ENCODE data around the gene IL26.
"Not testable (repeated sequence)": the region's sequence is repeated elsewhere in the genome, so short reads cannot be mapped to it uniquely, and the experiment has no call there.

IL26 gene

DNA sequence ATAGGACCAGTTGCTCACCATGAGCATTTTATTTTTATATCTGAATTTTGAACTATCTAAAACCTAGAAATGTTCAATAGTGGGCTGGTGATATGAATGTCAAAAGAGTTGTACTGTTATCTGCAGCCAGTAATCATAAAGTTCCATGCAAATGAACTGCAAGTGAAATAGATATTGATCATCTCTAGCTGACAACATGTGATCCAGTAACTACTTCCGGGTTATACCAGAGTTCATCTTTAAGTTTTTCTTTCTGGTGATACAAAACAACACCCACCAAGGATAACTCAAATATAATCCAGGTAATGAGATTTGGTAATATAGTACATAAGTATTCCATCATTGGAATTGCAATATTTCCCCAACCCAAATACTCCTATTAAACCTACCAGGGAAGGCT is 4.1 kb downstream of the IL26 start:
- H4K8ac ChIP-seq (ENCODE audit: low read depth, low read length): no peak overlapping the region
- H2BK12ac ChIP-seq (ENCODE audit: low read length): no peak overlapping the region
- no peak overlapping the region for H2BK5ac ChIP-seq (ENCODE audit: low read length)
- no peaks in the 10 kb centered on the region for H3K79me1 ChIP-seq (ENCODE audit: low read depth, low read length)
- H2AK5ac ChIP-seq (ENCODE audit: low read depth, low read length): no peak overlapping the region
- no peaks in the 10 kb centered on the region for H3K36me3 ChIP-seq (replicated peaks in 1 of 2; ENCODE audit: control insufficient read depth in 2 of 2, insufficient read depth in 2 of 2, low read length in 2 of 2)
- no peak overlapping the region for H3K23ac ChIP-seq (ENCODE audit: low read depth, low read length, poor library complexity)
- H3K4me1 ChIP-seq (ENCODE audit: control insufficient read depth in 2 of 2, insufficient read depth in 1 of 2, low read depth in 1 of 2, low read length in 2 of 2): no peaks in the 10 kb centered on the region
- H3K9me3 ChIP-seq (replicated peaks in 1 of 2; ENCODE audit: control insufficient read depth in 2 of 2, insufficient read depth in 1 of 2, low read depth in 1 of 2, low read length in 2 of 2): no peaks in the 10 kb centered on the region
- no peak overlapping the region for H2BK120ac ChIP-seq (ENCODE audit: low read depth, low read length)
- no peak overlapping the region for H3K18ac ChIP-seq (ENCODE audit: low read length)
- H3K27me3 ChIP-seq (ENCODE audit: control insufficient read depth in 3 of 3, insufficient read depth in 3 of 3, low read depth in 1 of 3, low read length in 3 of 3): no peaks in the 10 kb centered on the region
- no peak overlapping the region for H4K91ac ChIP-seq (ENCODE audit: low read depth, low read length, poor library complexity)
- no peak overlapping the region for H3K4ac ChIP-seq (ENCODE audit: low read length)
- no peak overlapping the region for H3K14ac ChIP-seq (ENCODE audit: low read length)
- H3K4me2 ChIP-seq (ENCODE audit: insufficient read depth, low read length, poor library complexity, severe bottlenecking): no peak overlapping the region
- no CpG with 5 or more reads among the region's 1 CpG for WGBS, 2 donors (ENCODE audit: extremely low coverage in 2 of 2, insufficient read length in 2 of 2, insufficient replicate concordance in 1 of 2)
- H3K9ac ChIP-seq (ENCODE audit: low read depth, low read length, poor library complexity): no peak overlapping the region
- H3K4me3 ChIP-seq (ENCODE audit: low read length in 2 of 2): no peak overlapping the region
- no peak for DNase-seq (ENCODE audit: low spot score)
- no peak overlapping the region for H2AFZ ChIP-seq (ENCODE audit: low read length)
- H3K27ac ChIP-seq (replicated peaks; ENCODE audit: low read length): no peak overlapping the region
- H2BK15ac ChIP-seq (ENCODE audit: low read length): no peak overlapping the region

DNA sequence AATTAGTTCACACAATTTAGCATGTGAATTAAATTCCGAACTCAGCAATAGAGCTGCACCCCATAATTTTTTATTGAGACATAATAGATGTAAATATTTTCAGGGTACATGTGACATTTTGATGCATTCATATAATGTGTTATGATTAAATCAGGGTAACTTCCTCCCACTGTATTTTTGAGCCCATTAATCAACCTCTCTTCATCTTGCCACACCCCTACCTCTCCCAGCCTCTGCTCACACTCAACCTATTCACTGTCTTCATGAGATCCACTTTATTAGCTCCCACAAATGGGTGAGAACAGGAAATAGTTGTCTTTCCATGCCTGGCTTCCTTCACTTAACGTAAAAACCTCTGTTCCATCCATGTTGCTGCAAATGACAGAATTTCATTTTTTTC is 14.7 kb downstream of the IL26 start:
- WGBS, 2 donors (ENCODE audit: extremely low coverage in 2 of 2, insufficient read length in 2 of 2, insufficient replicate concordance in 1 of 2): no CpG with 5 or more reads among the region's 2 CpGs

DNA sequence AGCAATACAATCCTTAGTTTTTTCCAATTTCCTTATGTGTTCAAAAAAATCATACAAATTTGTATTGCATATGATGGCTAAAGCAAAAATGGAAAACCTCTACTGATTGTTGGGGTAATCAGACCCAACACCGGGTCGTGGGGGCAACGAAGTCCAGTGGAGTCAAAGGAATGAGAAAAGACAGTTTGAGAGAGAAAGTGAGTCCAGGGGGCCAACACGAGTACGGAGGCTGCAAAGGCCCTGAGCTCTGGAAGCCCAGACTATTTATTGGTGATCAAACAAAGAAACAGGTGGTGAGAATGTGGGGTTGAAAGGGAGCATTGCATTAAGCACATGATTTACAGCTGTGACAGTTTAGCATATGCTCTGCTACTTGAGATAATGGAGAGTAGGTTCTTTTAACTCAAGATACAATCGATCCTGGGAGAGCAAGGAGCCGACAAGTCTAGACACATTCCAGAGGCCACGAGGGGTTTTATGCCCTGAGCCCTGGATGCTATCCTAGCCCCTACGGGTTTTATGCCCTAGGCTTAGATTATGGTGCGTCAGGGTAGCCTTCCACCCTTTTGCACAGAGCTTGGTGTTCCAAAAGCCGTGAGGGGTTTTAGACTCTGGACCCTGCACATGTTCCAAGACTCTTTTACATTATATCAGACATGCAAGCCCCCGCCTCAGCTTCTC is 16.4 kb downstream of the IL26 start:
- H3K23ac ChIP-seq (ENCODE audit: low read depth, low read length, poor library complexity); H4K91ac ChIP-seq (ENCODE audit: low read depth, low read length, poor library complexity); H3K9me3 ChIP-seq (replicated peaks in 1 of 2; ENCODE audit: control insufficient read depth in 2 of 2, insufficient read depth in 1 of 2, low read depth in 1 of 2, low read length in 2 of 2); H3K36me3 ChIP-seq (replicated peaks in 1 of 2; ENCODE audit: control insufficient read depth in 2 of 2, insufficient read depth in 2 of 2, low read length in 2 of 2); H2BK12ac ChIP-seq (ENCODE audit: low read length); H3K4me1 ChIP-seq (ENCODE audit: control insufficient read depth in 2 of 2, insufficient read depth in 1 of 2, low read depth in 1 of 2, low read length in 2 of 2); H2AK5ac ChIP-seq (ENCODE audit: low read depth, low read length); H3K9ac ChIP-seq (ENCODE audit: low read depth, low read length, poor library complexity); H3K4me3 ChIP-seq (ENCODE audit: low read length in 2 of 2); H4K8ac ChIP-seq (ENCODE audit: low read depth, low read length); H2BK120ac ChIP-seq (ENCODE audit: low read depth, low read length); H3K4me2 ChIP-seq (ENCODE audit: insufficient read depth, low read length, poor library complexity, severe bottlenecking); DNase-seq (ENCODE audit: low spot score); H3K14ac ChIP-seq (ENCODE audit: low read length); H2BK5ac ChIP-seq (ENCODE audit: low read length); H3K27me3 ChIP-seq (ENCODE audit: control insufficient read depth in 3 of 3, insufficient read depth in 3 of 3, low read depth in 1 of 3, low read length in 3 of 3); H2BK15ac ChIP-seq (ENCODE audit: low read length); H3K4ac ChIP-seq (ENCODE audit: low read length); H3K79me1 ChIP-seq (ENCODE audit: low read depth, low read length): not testable (repeated sequence)
- Histone ChIP-seq H3K18ac (ENCODE audit: low read length) (peak overlapping the region; percentile 13), H2AFZ (ENCODE audit: low read length) (peak overlapping the region; percentile 54), H3K27ac (replicated peaks; ENCODE audit: low read length) (peak overlapping the region; percentile 7)
- no CpG with 5 or more reads among the region's 12 CpGs for WGBS, 2 donors (ENCODE audit: extremely low coverage in 2 of 2, insufficient read length in 2 of 2, insufficient replicate concordance in 1 of 2)

More for the DNA sequence above, 14.7 kb downstream of the IL26 start:
- Histone ChIP-seq H2BK15ac (ENCODE audit: low read length) (no peak overlapping the region), H3K27ac (replicated peaks; ENCODE audit: low read length) (no peak overlapping the region), H3K79me1 (ENCODE audit: low read depth, low read length) (no peaks in the 10 kb centered on the region), H3K27me3 (ENCODE audit: control insufficient read depth in 3 of 3, insufficient read depth in 3 of 3, low read depth in 1 of 3, low read length in 3 of 3) (no peaks in the 10 kb centered on the region), H3K18ac (ENCODE audit: low read length) (no peak overlapping the region), H2AFZ (ENCODE audit: low read length) (no peak overlapping the region), H3K23ac (ENCODE audit: low read depth, low read length, poor library complexity) (no peak overlapping the region), H4K91ac (ENCODE audit: low read depth, low read length, poor library complexity) (no peak overlapping the region), H3K4me1 (ENCODE audit: control insufficient read depth in 2 of 2, insufficient read depth in 1 of 2, low read depth in 1 of 2, low read length in 2 of 2) (no peaks in the 10 kb centered on the region), H4K8ac (ENCODE audit: low read depth, low read length) (no peak overlapping the region), H3K9me3 (replicated peaks in 1 of 2; ENCODE audit: control insufficient read depth in 2 of 2, insufficient read depth in 1 of 2, low read depth in 1 of 2, low read length in 2 of 2) (no peaks in the 10 kb centered on the region), H2BK12ac (ENCODE audit: low read length) (no peak overlapping the region), H2BK5ac (ENCODE audit: low read length) (no peak overlapping the region), H3K14ac (ENCODE audit: low read length) (no peak overlapping the region), H3K9ac (ENCODE audit: low read depth, low read length, poor library complexity) (no peak overlapping the region), H3K4me3 (ENCODE audit: low read length in 2 of 2) (no peak overlapping the region), H3K4ac (ENCODE audit: low read length) (no peak overlapping the region), H2AK5ac (ENCODE audit: low read depth, low read length) (no peak overlapping the region), H3K4me2 (ENCODE audit: insufficient read depth, low read length, poor library complexity, severe bottlenecking) (no peak overlapping the region), H2BK120ac (ENCODE audit: low read depth, low read length) (no peak overlapping the region), H3K36me3 (replicated peaks in 1 of 2; ENCODE audit: control insufficient read depth in 2 of 2, insufficient read depth in 2 of 2, low read length in 2 of 2) (no peaks in the 10 kb centered on the region)
- DNase-seq (ENCODE audit: low spot score): no peak

- Histone ChIP-seq H3K79me1 (ENCODE audit: low read depth, low read length) (no peaks in the 10 kb centered on the region), H3K14ac (ENCODE audit: low read length) (no peak overlapping the region), H4K91ac (ENCODE audit: low read depth, low read length, poor library complexity) (no peak overlapping the region), H3K36me3 (replicated peaks in 1 of 2; ENCODE audit: control insufficient read depth in 2 of 2, insufficient read depth in 2 of 2, low read length in 2 of 2) (no peaks in the 10 kb centered on the region), H2AFZ (ENCODE audit: low read length) (no peak overlapping the region), H3K23ac (ENCODE audit: low read depth, low read length, poor library complexity) (no peak overlapping the region), H2BK15ac (ENCODE audit: low read length) (no peak overlapping the region), H3K4me1 (ENCODE audit: control insufficient read depth in 2 of 2, insufficient read depth in 1 of 2, low read depth in 1 of 2, low read length in 2 of 2) (no peaks in the 10 kb centered on the region), H2AK5ac (ENCODE audit: low read depth, low read length) (no peak overlapping the region), H3K18ac (ENCODE audit: low read length) (no peak overlapping the region), H2BK120ac (ENCODE audit: low read depth, low read length) (no peak overlapping the region), H3K4me3 (ENCODE audit: low read length in 2 of 2) (no peak overlapping the region), H3K27me3 (ENCODE audit: control insufficient read depth in 3 of 3, insufficient read depth in 3 of 3, low read depth in 1 of 3, low read length in 3 of 3) (no peaks in the 10 kb centered on the region), H2BK12ac (ENCODE audit: low read length) (no peak overlapping the region), H2BK5ac (ENCODE audit: low read length) (no peak overlapping the region), H3K9ac (ENCODE audit: low read depth, low read length, poor library complexity) (no peak overlapping the region), H4K8ac (ENCODE audit: low read depth, low read length) (no peak overlapping the region), H3K9me3 (replicated peaks in 1 of 2; ENCODE audit: control insufficient read depth in 2 of 2, insufficient read depth in 1 of 2, low read depth in 1 of 2, low read length in 2 of 2) (no peaks in the 10 kb centered on the region), H3K4ac (ENCODE audit: low read length) (no peak overlapping the region), H3K27ac (replicated peaks; ENCODE audit: low read length) (no peak overlapping the region), H3K4me2 (ENCODE audit: insufficient read depth, low read length, poor library complexity, severe bottlenecking) (no peak overlapping the region)
- DNase-seq (ENCODE audit: low spot score): no peak
Measured at GRCh38 chr12:68207276-68207675, 18.3 kb downstream of the IL26 start.

All from neuronal stem cell (in vitro differentiated cells).